ENCODE data around the gene ENTPD3.

DNA sequence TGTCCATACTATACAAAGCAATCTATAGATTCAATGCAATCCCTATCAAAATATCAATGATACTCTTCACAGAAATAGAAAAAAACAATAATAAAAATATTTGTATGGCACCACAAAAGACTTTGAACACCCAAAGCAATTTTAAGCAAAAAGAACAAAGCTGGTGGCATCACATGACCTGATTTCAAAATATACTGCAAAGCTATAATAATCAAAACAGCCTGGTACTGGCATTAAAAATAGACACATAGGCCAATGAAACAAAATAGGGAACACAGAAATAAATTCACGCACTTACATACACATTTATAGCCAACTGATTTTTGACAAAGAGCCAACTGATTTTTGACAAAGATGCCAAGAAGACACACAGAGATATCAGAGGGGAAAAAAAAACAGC, 9.2 kb upstream of the ENTPD3 start:
- TF ChIP-seq ZC3H4 (CRISPR knock-in tag; IDR thresholded peaks at IDR 0.05; ENCODE audit: borderline replicate concordance), result no peak
- TF ChIP-seq, protein P1, sequence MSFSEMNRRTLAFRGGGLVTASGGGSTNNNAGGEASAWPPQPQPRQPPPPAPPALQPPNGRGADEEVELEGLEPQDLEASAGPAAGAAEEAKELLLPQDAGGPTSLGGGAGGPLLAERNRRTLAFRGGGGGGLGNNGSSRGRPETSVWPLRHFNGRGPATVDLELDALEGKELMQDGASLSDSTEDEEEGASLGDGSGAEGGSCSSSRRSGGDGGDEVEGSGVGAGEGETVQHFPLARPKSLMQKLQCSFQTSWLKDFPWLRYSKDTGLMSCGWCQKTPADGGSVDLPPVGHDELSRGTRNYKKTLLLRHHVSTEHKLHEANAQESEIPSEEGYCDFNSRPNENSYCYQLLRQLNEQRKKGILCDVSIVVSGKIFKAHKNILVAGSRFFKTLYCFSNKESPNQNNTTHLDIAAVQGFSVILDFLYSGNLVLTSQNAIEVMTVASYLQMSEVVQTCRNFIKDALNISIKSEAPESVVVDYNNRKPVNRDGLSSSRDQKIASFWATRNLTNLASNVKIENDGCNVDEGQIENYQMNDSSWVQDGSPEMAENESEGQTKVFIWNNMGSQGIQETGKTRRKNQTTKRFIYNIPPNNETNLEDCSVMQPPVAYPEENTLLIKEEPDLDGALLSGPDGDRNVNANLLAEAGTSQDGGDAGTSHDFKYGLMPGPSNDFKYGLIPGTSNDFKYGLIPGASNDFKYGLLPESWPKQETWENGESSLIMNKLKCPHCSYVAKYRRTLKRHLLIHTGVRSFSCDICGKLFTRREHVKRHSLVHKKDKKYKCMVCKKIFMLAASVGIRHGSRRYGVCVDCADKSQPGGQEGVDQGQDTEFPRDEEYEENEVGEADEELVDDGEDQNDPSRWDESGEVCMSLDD (CRISPR knock-in tag; IDR thresholded peaks at IDR 0.05; ENCODE audit: borderline replicate concordance), result no peak
- no peak for TF ChIP-seq ZNF24 (IDR thresholded peaks at IDR 0.05)
- no peak for TF ChIP-seq PATZ1 (CRISPR knock-in tag; IDR thresholded peaks at IDR 0.05)
- no peak for TF ChIP-seq TCF7 (IDR thresholded peaks at IDR 0.05; ENCODE audit: low read depth)
- TF ChIP-seq CTCF (CRISPR knock-in tag; IDR thresholded peaks at IDR 0.05), result no peak
- TF ChIP-seq EZH2 (conservative IDR thresholded peaks at IDR 0.05; ENCODE audit: low read depth, low read length), result no peak
- no peak for TF ChIP-seq RAD21 (CRISPR knock-in tag; IDR thresholded peaks at IDR 0.05)
- TF ChIP-seq GTF2F1 (IDR thresholded peaks at IDR 0.05; ENCODE audit: low read length), result no peak
- TF ChIP-seq ZFYVE20 (CRISPR knock-in tag; IDR thresholded peaks at IDR 0.05; ENCODE audit: borderline replicate concordance, low read depth), result no peak
- no peak for TF ChIP-seq HDAC6 (IDR thresholded peaks at IDR 0.05; ENCODE audit: low read depth, low read length)
